Esophagus squamous epithelium (tissue), 4 donors: ENCODE data around the gene LONP1.

Experiments
- POLR2A ChIP-seq, 4 donors: fragments of 450-650 bp; IDR thresholded peaks; one replicate each; pipeline ENCODE4 v1.6.1; 2017; ENCODE audit warnings: antibody characterized with exemption in 4 of 4, mild to moderate bottlenecking in 4 of 4, moderate library complexity in 3 of 4
- TF ChIP-seq, protein P1 (sequence below), 6 experiments: fragments of 450-650 bp in 4 of 6; fragments of 200-600 bp in 2 of 6; sonication (generic) in 2 of 6; IDR thresholded peaks; one replicate each; pipeline ENCODE4 v1.5.1; 2016 to 2019; ENCODE audit warnings: antibody characterized with exemption in 6 of 6, mild to moderate bottlenecking in 4 of 6, moderate library complexity in 4 of 6

DNA sequence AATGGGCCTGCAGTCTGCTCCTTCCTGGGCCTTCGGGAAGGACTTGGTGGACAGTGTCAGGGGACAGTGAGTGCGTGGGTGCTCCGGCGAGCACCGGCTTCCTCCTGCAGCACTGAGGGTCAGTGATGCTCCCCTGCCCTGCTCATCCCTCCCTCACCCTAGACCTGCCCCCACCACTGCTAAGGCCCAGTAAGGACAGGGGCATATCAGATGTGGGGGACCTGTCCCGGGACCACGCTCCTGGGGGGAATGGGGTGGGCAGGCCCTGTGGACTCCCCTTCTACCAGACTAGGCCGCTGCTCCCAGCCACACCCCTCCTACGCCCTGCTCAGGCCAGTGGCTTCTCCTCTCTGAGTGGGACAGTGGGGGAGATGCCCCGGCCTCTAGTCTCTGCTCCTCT is 42.8 kb downstream of the LONP1 start:
- TF ChIP-seq, protein P1, sequence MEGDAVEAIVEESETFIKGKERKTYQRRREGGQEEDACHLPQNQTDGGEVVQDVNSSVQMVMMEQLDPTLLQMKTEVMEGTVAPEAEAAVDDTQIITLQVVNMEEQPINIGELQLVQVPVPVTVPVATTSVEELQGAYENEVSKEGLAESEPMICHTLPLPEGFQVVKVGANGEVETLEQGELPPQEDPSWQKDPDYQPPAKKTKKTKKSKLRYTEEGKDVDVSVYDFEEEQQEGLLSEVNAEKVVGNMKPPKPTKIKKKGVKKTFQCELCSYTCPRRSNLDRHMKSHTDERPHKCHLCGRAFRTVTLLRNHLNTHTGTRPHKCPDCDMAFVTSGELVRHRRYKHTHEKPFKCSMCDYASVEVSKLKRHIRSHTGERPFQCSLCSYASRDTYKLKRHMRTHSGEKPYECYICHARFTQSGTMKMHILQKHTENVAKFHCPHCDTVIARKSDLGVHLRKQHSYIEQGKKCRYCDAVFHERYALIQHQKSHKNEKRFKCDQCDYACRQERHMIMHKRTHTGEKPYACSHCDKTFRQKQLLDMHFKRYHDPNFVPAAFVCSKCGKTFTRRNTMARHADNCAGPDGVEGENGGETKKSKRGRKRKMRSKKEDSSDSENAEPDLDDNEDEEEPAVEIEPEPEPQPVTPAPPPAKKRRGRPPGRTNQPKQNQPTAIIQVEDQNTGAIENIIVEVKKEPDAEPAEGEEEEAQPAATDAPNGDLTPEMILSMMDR (IDR thresholded peaks at IDR 0.05): no peak
- no peak for TF ChIP-seq POLR2A (IDR thresholded peaks at IDR 0.05)
